ENCODE data around the gene CXCL12.

DNA sequence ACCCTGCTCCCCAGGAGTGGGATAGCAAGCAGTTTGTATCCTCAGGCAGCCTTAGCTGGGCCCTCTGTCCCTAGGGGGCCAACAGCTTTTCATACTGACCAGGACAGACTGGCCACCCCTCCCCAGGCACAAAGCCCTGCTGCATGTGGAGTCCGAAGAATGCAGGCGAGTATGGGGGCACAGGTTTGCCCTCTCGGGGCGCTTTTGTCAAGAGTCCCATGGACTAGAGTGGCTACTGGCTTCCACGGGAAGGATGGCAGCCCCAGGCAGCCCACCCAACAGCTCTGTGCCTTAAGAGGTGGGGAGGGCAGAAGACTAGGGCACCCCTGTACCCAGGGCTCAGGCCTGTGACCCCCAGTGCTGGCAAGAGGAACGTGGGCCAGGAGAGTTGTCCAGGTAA lies 10.7 kb downstream of the CXCL12 start:
- TF ChIP-seq, protein P1, sequence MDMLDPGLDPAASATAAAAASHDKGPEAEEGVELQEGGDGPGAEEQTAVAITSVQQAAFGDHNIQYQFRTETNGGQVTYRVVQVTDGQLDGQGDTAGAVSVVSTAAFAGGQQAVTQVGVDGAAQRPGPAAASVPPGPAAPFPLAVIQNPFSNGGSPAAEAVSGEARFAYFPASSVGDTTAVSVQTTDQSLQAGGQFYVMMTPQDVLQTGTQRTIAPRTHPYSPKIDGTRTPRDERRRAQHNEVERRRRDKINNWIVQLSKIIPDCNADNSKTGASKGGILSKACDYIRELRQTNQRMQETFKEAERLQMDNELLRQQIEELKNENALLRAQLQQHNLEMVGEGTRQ (IDR thresholded peaks at IDR 0.05; ENCODE audit: borderline replicate concordance, low read depth, low read length) = no peak
- TF ChIP-seq FOXJ3 (CRISPR knock-in tag; IDR thresholded peaks at IDR 0.05) (no peak), RAD21 (IDR thresholded peaks at IDR 0.05; ENCODE audit: low read length) (no peak), SMC3 (IDR thresholded peaks at IDR 0.05; ENCODE audit: low read depth, low read length) (no peak), GABPA (IDR thresholded peaks at IDR 0.05; ENCODE audit: low read depth) (no peak)
- TF ChIP-seq, protein P2, sequence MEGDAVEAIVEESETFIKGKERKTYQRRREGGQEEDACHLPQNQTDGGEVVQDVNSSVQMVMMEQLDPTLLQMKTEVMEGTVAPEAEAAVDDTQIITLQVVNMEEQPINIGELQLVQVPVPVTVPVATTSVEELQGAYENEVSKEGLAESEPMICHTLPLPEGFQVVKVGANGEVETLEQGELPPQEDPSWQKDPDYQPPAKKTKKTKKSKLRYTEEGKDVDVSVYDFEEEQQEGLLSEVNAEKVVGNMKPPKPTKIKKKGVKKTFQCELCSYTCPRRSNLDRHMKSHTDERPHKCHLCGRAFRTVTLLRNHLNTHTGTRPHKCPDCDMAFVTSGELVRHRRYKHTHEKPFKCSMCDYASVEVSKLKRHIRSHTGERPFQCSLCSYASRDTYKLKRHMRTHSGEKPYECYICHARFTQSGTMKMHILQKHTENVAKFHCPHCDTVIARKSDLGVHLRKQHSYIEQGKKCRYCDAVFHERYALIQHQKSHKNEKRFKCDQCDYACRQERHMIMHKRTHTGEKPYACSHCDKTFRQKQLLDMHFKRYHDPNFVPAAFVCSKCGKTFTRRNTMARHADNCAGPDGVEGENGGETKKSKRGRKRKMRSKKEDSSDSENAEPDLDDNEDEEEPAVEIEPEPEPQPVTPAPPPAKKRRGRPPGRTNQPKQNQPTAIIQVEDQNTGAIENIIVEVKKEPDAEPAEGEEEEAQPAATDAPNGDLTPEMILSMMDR (IDR thresholded peaks at IDR 0.05) = no peak
